ENCODE data around the gene SRPX.

The SRPX gene

DNA sequence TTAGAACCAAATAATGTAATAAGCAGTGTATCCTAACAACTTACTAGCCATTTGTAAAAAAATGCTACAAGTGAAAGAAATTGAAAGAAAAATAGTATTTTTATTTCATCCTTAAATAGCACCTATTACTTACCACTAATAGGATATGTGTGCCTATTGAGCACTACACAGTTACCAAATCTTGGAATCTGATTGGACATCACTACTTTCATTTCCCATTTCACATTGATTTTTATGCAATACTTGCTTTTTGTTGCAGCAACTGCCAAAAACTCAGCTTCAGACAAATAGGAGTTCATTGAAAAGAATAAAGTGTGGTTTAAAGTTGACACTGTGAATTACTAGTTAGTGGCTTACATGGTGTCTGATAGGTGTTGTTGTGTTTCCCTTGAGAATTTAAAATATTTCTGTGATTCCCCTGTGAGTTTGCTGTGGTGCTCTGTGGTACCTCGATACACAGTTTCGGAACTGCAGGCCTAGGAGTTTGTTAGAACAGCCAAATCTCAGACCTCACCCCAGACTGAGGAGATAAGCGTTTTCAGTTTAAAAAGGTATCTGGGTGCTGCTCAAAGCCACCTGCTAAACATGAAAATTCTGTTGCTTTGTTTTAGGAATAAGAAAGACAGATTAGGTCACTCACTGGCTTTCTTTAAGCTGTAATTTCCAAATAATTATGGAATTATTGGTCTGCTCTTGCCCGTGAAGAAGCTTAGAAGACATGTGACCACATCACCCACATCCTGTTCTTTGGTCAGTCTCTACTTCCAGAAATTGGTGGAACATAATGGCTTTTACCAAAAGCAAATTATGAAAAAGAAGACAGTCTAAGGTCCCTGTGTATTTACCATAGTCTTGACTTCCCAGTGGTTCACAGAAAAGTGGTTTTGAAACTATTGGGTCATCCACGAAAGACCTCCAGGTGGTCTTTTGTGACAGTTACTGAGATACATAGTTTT is 116.5 kb downstream of the SRPX start:
- H3K27ac ChIP-seq: no peak overlapping the region
- TF ChIP-seq, protein P1, sequence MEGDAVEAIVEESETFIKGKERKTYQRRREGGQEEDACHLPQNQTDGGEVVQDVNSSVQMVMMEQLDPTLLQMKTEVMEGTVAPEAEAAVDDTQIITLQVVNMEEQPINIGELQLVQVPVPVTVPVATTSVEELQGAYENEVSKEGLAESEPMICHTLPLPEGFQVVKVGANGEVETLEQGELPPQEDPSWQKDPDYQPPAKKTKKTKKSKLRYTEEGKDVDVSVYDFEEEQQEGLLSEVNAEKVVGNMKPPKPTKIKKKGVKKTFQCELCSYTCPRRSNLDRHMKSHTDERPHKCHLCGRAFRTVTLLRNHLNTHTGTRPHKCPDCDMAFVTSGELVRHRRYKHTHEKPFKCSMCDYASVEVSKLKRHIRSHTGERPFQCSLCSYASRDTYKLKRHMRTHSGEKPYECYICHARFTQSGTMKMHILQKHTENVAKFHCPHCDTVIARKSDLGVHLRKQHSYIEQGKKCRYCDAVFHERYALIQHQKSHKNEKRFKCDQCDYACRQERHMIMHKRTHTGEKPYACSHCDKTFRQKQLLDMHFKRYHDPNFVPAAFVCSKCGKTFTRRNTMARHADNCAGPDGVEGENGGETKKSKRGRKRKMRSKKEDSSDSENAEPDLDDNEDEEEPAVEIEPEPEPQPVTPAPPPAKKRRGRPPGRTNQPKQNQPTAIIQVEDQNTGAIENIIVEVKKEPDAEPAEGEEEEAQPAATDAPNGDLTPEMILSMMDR (conservative IDR thresholded peaks at IDR 0.05): no peak

DNA sequence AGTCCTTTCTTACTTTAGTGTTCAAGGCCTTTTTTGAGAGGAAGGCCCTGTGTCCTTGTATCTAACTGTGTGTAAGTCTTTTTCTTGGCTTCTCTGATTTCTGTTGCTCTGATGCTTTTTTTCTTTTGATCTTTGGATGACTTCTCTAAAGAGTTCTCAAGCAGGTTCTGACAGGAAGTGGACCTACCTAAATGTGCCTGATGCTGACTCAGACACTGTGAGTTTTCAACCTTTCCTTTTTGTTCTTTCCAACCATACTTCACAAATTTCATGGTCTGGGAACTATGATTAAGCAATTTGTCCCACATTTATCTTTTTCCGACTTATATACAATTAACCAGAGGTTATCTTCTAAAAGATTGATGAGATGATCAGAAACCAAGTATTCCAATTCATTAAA is 117.8 kb downstream of the SRPX start:
- H3K27ac ChIP-seq: no peak overlapping the region
- TF ChIP-seq, protein P1 (conservative IDR thresholded peaks at IDR 0.05): no peak

DNA sequence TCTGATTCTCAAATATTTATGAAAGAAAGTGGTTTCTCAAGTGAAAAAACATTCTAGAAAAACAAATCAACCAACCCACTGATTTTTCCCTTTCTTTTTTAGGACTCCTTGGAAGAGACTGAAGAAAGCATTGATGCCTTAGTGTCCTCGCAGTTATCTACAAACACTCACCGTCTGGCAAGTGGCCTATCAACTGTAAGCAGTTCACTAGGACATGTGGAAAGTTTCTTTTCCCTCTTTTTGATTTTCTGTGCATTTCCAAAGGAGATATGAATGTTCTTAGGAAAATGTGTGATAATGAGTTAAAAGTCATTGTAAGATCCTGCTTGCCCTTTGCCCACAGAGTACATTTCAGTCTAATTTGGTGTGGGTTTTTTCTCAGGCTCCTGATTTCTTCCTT is 118.4 kb downstream of the SRPX start:
- no peak overlapping the region for H3K27ac ChIP-seq
- TF ChIP-seq, protein P1 (conservative IDR thresholded peaks at IDR 0.05): no peak

DNA sequence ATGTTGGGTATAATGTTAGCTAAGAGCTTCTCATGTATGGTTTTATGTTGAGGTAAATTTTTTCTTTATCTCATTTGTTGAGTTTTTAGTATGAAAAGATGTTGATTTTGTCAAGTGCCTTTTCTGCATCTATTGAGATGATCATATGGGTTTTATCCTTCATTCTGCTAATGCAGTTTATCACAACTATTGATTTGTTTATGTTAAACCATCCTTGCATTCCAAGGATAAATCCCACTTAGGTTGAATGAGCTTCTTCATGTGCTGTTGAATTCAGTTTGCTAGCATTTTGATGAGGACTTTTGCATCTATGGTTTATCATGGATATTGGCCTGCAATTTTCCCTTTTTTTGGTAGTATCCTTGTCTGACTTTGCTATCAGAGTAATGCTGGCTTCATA is 121.0 kb downstream of the SRPX start:
- no peak overlapping the region for H3K27ac ChIP-seq
- TF ChIP-seq, protein P1 (conservative IDR thresholded peaks at IDR 0.05): no peak
